GM10266 (cell line): Measurements from ENCODE around the gene NDUFV1.
A peak's percentile ranks its signal among the peaks of the same experiment; 100 is the strongest.

Source experiments
- DNase-seq: peaks from one replicate; pipeline ENCODE4 v3.0.0; 2012; ENCODE audit errors: extremely low spot score
- TF ChIP-seq, protein P1 (sequence below): IDR thresholded peaks from 2 replicates; pipeline ENCODE4 v1.5.1; 2012; ENCODE audit warnings: mild to moderate bottlenecking, low read depth; ENCODE audit not compliant: control insufficient read depth, insufficient read depth; ENCODE audit errors: missing control alignments

The NDUFV1 gene

GRCh38 chr11:67610302-67610868 lies 3.6 kb downstream of the NDUFV1 start:
- TF ChIP-seq, protein P1, sequence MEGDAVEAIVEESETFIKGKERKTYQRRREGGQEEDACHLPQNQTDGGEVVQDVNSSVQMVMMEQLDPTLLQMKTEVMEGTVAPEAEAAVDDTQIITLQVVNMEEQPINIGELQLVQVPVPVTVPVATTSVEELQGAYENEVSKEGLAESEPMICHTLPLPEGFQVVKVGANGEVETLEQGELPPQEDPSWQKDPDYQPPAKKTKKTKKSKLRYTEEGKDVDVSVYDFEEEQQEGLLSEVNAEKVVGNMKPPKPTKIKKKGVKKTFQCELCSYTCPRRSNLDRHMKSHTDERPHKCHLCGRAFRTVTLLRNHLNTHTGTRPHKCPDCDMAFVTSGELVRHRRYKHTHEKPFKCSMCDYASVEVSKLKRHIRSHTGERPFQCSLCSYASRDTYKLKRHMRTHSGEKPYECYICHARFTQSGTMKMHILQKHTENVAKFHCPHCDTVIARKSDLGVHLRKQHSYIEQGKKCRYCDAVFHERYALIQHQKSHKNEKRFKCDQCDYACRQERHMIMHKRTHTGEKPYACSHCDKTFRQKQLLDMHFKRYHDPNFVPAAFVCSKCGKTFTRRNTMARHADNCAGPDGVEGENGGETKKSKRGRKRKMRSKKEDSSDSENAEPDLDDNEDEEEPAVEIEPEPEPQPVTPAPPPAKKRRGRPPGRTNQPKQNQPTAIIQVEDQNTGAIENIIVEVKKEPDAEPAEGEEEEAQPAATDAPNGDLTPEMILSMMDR, result no peak
- DNase-seq, result no peak

DNA sequence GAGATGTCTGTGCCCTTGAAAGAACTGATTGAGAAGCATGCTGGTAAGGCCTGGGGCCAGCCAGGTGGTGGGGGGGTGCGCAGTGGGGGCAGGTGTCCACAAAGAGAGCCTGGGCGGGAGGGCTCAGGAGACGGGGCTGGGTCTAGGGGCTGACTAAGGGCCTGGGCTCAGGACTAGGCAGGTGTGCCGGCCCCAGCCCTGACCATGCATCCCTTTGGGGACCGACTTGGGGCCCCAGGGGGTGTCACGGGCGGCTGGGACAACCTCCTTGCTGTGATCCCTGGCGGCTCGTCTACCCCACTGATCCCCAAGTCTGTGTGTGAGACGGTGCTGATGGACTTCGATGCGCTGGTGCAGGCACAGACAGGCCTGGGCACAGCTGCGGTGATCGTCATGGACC lies 4.4 kb downstream of the NDUFV1 start:
- DNase-seq, result no peak
- TF ChIP-seq, protein P1, result no peak

DNA sequence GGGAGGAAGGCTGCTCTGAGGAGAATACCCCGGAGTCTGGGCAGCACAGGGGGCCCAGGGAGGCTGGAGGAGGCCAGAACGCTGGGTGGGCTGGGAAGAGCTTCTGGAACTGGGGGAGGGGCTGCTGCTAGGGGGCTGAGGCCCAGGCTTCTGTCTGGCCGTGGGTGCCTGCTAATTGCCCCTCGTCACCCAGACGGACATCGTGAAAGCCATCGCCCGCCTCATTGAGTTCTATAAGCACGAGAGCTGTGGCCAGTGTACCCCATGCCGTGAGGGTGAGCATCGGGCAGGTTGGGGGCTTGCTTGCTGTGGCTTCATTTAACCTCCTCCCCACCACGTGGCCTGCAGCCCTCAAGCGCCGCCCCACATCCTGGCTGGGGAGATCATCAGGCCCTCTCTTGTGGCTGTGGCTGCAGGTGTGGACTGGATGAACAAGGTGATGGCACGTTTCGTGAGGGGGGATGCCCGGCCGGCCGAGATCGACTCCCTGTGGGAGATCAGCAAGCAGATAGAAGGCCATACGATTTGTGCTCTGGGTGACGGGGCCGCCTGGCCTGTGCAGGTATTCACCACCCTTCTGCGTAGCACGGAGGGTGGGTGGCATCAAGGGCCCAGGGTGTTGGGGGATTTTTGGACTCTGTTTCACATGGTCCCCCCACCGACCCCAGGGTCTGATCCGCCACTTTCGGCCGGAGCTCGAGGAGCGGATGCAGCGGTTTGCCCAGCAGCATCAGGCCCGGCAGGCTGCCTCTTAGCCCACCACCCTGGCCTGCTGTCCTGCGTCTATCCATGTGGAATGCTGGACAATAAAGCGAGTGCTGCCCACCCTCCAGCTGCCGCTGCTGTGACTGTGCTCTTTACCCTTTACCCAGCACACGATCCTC lies 5.2 kb downstream of the NDUFV1 start:
- TF ChIP-seq, protein P1, result no peak
- DNase-seq, result no peak

DNA sequence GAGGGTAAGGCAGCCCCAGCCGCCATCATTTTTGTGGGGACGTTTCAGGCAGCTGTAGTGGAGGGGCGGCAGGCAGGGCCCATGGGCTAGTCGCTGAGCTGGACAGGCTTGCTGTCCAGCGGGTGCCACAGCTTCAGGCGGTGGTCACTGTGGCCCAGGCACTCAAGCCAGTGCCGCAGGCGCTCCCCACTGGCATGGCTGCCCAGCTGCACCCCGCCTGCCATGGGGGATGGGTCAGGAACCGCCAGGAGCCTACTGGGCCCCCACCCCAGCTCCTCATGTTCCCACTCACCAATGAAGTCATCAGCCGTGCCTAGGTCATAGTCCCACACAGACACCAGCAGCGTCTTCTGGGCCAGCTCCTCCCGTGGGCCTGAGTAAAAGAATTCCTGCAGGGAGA lies 6.0 kb downstream of the NDUFV1 start:
- DNase-seq, result no peak

DNA sequence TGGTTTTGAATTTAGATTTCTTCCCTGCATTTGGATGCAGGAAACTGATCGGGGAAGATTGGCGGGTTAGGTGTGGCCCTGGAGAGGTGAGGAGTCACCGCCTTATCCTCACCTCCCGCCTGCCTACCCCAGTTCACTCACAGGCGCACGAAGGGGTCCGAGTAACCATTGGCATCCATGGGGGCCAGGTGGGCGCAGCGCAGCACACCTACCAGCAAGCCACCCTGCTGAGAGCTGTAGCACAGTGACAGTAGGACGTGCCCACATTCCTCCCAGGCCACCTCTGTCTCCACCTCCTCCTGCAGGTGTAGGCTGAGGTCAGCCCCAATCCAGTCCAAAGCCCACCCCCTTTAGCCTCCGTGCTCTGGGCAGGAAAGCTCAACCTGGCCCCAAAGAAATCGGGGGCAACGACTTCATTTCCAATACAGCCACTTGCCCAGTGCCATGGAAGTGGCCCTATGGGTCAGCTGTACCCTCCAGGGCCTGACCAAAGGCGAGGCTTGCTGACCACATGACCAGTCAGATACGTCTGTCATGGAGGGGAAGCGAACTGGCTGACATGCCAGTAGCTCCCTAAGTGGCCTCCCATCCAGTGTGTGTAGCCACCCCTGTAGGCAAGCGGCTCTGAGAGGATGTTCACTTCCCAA lies 6.7 kb downstream of the NDUFV1 start:
- no peak for DNase-seq
- TF ChIP-seq, protein P1, result no peak

More for the DNA sequence above, 6.0 kb downstream of the NDUFV1 start:
- TF ChIP-seq, protein P1, result no peak

DNA sequence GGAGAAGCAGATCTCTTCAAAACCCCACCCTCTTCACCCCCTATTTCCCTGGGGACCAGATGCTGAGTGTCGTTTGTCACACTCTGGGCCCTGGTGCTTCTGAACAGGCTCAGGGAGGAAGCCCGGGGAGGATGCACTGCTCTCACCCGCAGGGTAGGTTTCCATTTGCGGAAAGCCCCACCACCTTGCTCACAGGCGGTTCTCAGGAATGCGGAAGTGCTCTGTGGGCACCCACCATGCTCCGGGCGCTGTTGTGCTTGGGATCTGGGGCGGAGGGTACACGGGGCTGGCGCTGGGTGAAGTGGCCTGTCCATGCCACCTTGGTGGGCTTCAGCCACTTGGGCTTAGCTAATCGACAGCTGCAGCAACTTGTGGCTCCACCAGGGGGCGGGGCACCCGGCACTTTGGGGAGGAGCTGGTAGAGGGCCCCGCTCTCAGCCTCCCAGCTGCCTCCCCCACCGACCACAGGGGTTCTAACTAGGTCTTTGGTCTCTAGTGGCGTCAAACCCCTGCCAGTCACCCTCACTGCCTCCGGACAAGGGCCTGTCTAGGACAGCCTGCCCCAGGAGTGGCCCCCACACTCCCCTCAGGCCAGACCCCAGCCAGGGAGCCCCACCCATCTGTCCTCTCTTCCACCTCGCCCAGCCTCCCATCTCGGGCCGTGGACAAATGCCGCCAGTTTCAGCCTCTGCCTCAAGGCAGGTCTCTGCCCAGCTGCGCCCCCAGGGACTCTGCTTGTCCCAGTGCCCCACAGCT lies 7.4 kb downstream of the NDUFV1 start:
- DNase-seq, result peak; percentile 89
- TF ChIP-seq, protein P1, result peak; percentile 68
